Adrenal gland (tissue), 5 donors: Measurements from ENCODE around the gene CDC7.

Experiments
- CTCF ChIP-seq, 6 experiments: fragments of 450-650 bp in 4 of 6; fragments of 200-600 bp in 2 of 6; sonication (generic) in 1 of 6; IDR thresholded peaks; 1 replicate in 5 of 6; 2 replicates in 1 of 6; pipeline versions ENCODE4 v1.5.1 to v1.8.0; 2016 to 2021; ENCODE audit warnings: antibody characterized with exemption in 6 of 6, mild to moderate bottlenecking in 2 of 6, moderate library complexity in 1 of 6
- POLR2A ChIP-seq, 2 donors: fragments of 450-650 bp; IDR thresholded peaks; one replicate each; pipeline ENCODE4 v1.6.1; 2017; ENCODE audit warnings: antibody characterized with exemption in 2 of 2, mild to moderate bottlenecking in 2 of 2, moderate library complexity in 1 of 2
- donor health status: DM: no; HTN: no; CAD: no.

DNA sequence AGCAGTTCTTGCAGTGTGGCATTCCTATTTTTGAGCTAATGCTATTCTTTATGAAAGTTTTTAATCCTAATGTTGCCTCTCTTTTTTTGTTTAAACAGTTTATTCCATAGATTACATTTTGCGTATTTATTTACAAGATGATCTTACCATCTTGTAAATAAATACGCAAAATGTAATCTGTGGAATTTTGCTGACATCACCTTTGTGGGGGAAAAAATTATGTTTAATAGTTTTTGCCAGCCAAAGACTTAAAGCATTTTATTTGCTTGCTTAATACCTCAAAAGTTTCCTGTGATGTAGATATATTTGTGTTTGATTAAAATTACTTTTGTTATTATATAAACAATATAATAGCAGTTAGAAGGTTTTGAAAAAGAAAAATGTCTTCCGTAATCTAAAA, 15.3 kb downstream of the CDC7 start:
- no peak for TF ChIP-seq CTCF (IDR thresholded peaks at IDR 0.05)
- TF ChIP-seq POLR2A (IDR thresholded peaks at IDR 0.05) = no peak
